ENCODE measurements around the gene UPF3B. TPM values are rescaled to one million over a fixed set of nuclear protein-coding genes. Genes with fewer than 3 reads are reported as not detected.

Gene UPF3B
- total and polyA plus RNA-seq, 2 donors (not counting 3 experiments of a cell fraction or from before 2014, with no cell fraction given) = 3.7 to 11.9 TPM

GRCh38 chrX:119885554-119886428 lies 33.0 kb upstream of the UPF3B start:
- no peaks in the 10 kb centered on the region for H4K20me1 ChIP-seq (replicated peaks; ENCODE audit: control insufficient read depth, extremely low read depth, insufficient read depth, low read length)
- no TSS peak for BruUV-seq (replicated peaks)
- FAIRE-seq (peak; percentile 38), DNase-seq (ENCODE audit: low read depth, low spot score) (no peak)
- H2AFZ ChIP-seq (ENCODE audit: low read depth, low read length) = no peak overlapping the region
- no peaks in the 10 kb centered on the region for H3K9me1 ChIP-seq (replicated peaks; ENCODE audit: control insufficient read depth, extremely low read depth, insufficient read depth, low read length)
- H3K9ac ChIP-seq (replicated peaks; ENCODE audit: extremely low read depth, insufficient read depth, low read length) = no peak overlapping the region
- no peaks in the 10 kb centered on the region for H3K79me2 ChIP-seq (ENCODE audit: control insufficient read depth, insufficient read depth, low read length)
- no peaks in the 10 kb centered on the region for H3K27me3 ChIP-seq (ENCODE audit: control insufficient read depth in 2 of 2, insufficient read depth in 2 of 2, low read length in 2 of 2)
- no peaks in the 10 kb centered on the region for H3K9me3 ChIP-seq (replicated peaks; ENCODE audit: control insufficient read depth, insufficient read depth, low read length)
- no peak for TF ChIP-seq MAX (IDR thresholded peaks at IDR 0.05; ENCODE audit: insufficient read depth, insufficient read length)
- TF ChIP-seq POLR2AphosphoS5 (IDR thresholded peaks at IDR 0.05; ENCODE audit: insufficient read depth, low read depth, low read length) = no peak
- TF ChIP-seq JUN (IDR thresholded peaks at IDR 0.05; ENCODE audit: borderline replicate concordance, insufficient read depth, insufficient read length, low read depth) = no peak
- H3K36me3 ChIP-seq (ENCODE audit: control insufficient read depth in 2 of 2, extremely low read depth in 1 of 2, insufficient read depth in 2 of 2, low read length in 2 of 2) = no peaks in the 10 kb centered on the region
- POLR2A ChIA-PET = no interaction called here
- dilution Hi-C loops (cut with MboI; ENCODE audit: extremely low pct_ligation_motif_present, low sequenced_read_pairs) (no loop called here), intact Hi-C loops (cut with micrococcal nuclease) (no loop called here)
- CTCF ChIA-PET = no interaction called here
- no peak overlapping the region for H3K4me3 ChIP-seq (replicated peaks in 1 of 3; ENCODE audit: insufficient read depth in 1 of 3, low read depth in 1 of 3, low read length in 3 of 3)
- H3K27ac ChIP-seq (ENCODE audit: insufficient read depth, low read depth, low read length) = no peak overlapping the region
- H3K4me1 ChIP-seq (ENCODE audit: control insufficient read depth, extremely low read depth, insufficient read depth, low read length) = no peaks in the 10 kb centered on the region
- no peak overlapping the region for H3K4me2 ChIP-seq (ENCODE audit: insufficient read depth, low read length)

- peak; percentile 44 for DNase-seq (ENCODE audit: low read depth, low spot score)
- no peaks in the 10 kb centered on the region for H3K9me3 ChIP-seq (replicated peaks; ENCODE audit: control insufficient read depth, insufficient read depth, low read length)
- dilution Hi-C loops (cut with MboI; ENCODE audit: extremely low pct_ligation_motif_present, low sequenced_read_pairs) (no loop called here), intact Hi-C loops (cut with micrococcal nuclease) (loop anchor here (2.0 kb wide), 2 partner anchors 90 to 364 kb away; partner anchors contain the start of gene RPL39)
- no peak overlapping the region for H3K4me3 ChIP-seq (replicated peaks in 1 of 3; ENCODE audit: insufficient read depth in 1 of 3, low read depth in 1 of 3, low read length in 3 of 3)
- no peaks in the 10 kb centered on the region for H3K36me3 ChIP-seq (ENCODE audit: control insufficient read depth in 2 of 2, extremely low read depth in 1 of 2, insufficient read depth in 2 of 2, low read length in 2 of 2)
- H2AFZ ChIP-seq (ENCODE audit: low read depth, low read length) = no peak overlapping the region
- no peaks in the 10 kb centered on the region for H4K20me1 ChIP-seq (replicated peaks; ENCODE audit: control insufficient read depth, extremely low read depth, insufficient read depth, low read length)
- TF ChIP-seq POLR2A (IDR thresholded peaks at IDR 0.05; ENCODE audit: low read depth, low read length) = no peak
- peak; percentile 39 to 59 for TF ChIP-seq CTCF (IDR thresholded peaks at IDR 0.05; ENCODE audit: extremely low read depth in 1 of 2, insufficient read depth in 1 of 2, low read depth in 1 of 2, low read length in 2 of 2)
- no peaks in the 10 kb centered on the region for H3K27me3 ChIP-seq (ENCODE audit: control insufficient read depth in 2 of 2, insufficient read depth in 2 of 2, low read length in 2 of 2)
- no peaks in the 10 kb centered on the region for H3K79me2 ChIP-seq (ENCODE audit: control insufficient read depth, insufficient read depth, low read length)
- H3K27ac ChIP-seq (ENCODE audit: insufficient read depth, low read depth, low read length) = no peak overlapping the region
- CTCF ChIA-PET = interaction anchor here (0.6 to 1.0 kb wide), 5 partner anchors 28 to 307 kb away, joined by 3 to 4 read pairs (median 3); partner anchors contain the start of gene UPF3B
- H3K9me1 ChIP-seq (replicated peaks; ENCODE audit: control insufficient read depth, extremely low read depth, insufficient read depth, low read length) = no peaks in the 10 kb centered on the region
- H3K9ac ChIP-seq (replicated peaks; ENCODE audit: extremely low read depth, insufficient read depth, low read length) = no peak overlapping the region
- POLR2A ChIA-PET = no interaction called here
- H3K4me1 ChIP-seq (ENCODE audit: control insufficient read depth, extremely low read depth, insufficient read depth, low read length) = no peaks in the 10 kb centered on the region
- H3K4me2 ChIP-seq (ENCODE audit: insufficient read depth, low read length) = no peak overlapping the region
- FAIRE-seq = peak; percentile 90
- no TSS peak for BruUV-seq (replicated peaks)
Measured at GRCh38 chrX:119880552-119881437, 28.0 kb upstream of the UPF3B start.

Data from endothelial cell of umbilical vein (primary cell).